SJSA1 (cell line): ENCODE data around the gene PLD4. TPM values are rescaled to one million over a fixed set of nuclear protein-coding genes. Genes with fewer than 3 reads are reported as not detected.

ENCODE experiments used
- DNase-seq, 2 experiments: peaks; one replicate each; pipeline ENCODE4 v3.0.0-alpha.2; 2015 to 2020; ENCODE audit warnings: low spot score in 2 of 2, low read depth in 1 of 2
- H3K27ac ChIP-seq: fragments of 250-450 bp; sonication (Bioruptor Pico); 2 replicates; pipeline ENCODE4 v1.5.1; 2020; ENCODE audit warnings: mild to moderate bottlenecking, moderate library complexity
- H3K27me3 ChIP-seq: fragments of 250-450 bp; sonication (Bioruptor Pico); replicated peaks from 2 replicates; pipeline ENCODE4 v1.5.1; 2020; ENCODE audit warnings: mild to moderate bottlenecking, moderate library complexity
- H3K36me3 ChIP-seq: fragments of 250-450 bp; sonication (Bioruptor Pico); 2 replicates; pipeline ENCODE4 v1.5.1; 2020; ENCODE audit warnings: mild to moderate bottlenecking
- H3K4me1 ChIP-seq: fragments of 250-450 bp; sonication (Bioruptor Pico); replicated peaks from 2 replicates; pipeline ENCODE4 v1.6.1; 2021; ENCODE audit warnings: mild to moderate bottlenecking
- H3K4me3 ChIP-seq: fragments of 250-450 bp; sonication (Bioruptor Pico); 2 replicates; pipeline ENCODE4 v1.5.1; 2020; ENCODE audit warnings: mild to moderate bottlenecking
- H3K9me3 ChIP-seq: fragments of 250-450 bp; sonication (Bioruptor Pico); replicated peaks from 2 replicates; pipeline ENCODE4 v1.5.1; 2020; ENCODE audit warnings: mild to moderate bottlenecking
- total RNA-seq: library from RNA; depleted of rRNA; stranded (reverse); fragments of >200 nt; shearing (Covaris generic); gene quantifications from 2 replicates; pipeline ENCODE4 v1.2.3, GENCODE V29; 2014

Gene PLD4
- total RNA-seq, 1 experiment from 2014 or later: not detected

DNA sequence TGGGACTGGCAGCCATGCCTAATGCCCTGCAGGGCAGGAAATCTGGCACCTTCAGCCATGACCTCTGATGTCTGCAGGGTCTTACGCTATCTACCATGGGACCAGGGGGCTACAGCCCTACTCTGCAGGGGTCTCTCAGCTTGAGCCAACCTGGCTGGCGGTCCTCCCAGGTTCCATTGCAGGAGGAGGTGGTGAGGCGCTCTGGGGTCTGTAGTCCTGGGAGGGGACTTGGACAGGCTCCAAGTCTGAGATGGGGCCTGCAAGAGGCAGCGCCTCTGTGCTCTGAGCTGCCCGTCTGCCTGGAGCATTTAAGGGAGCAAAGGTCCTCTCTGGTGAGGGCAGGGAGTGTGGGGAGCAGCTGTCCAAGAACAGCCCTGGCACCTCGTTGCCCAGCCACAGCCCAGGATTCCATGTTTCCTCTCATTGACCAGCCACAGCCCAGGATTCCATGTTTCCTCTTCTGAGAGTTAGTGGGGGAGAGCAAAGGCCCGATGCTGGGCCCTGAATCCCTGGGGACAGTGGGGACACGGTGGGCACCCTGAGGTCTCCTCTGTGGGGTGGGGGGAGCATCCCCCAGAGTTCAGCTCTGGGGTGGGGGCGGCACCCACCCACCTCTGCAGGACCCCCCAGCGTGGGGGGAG, 655 bp downstream of the PLD4 start:
- DNase-seq: no peak
- Histone ChIP-seq H3K4me1 (no peaks in the 10 kb centered on the region), H3K4me3 (no peak overlapping the region), H3K27me3 (no peaks in the 10 kb centered on the region), H3K27ac (no peak overlapping the region), H3K9me3 (no peaks in the 10 kb centered on the region), H3K36me3 (no peaks in the 10 kb centered on the region)

DNA sequence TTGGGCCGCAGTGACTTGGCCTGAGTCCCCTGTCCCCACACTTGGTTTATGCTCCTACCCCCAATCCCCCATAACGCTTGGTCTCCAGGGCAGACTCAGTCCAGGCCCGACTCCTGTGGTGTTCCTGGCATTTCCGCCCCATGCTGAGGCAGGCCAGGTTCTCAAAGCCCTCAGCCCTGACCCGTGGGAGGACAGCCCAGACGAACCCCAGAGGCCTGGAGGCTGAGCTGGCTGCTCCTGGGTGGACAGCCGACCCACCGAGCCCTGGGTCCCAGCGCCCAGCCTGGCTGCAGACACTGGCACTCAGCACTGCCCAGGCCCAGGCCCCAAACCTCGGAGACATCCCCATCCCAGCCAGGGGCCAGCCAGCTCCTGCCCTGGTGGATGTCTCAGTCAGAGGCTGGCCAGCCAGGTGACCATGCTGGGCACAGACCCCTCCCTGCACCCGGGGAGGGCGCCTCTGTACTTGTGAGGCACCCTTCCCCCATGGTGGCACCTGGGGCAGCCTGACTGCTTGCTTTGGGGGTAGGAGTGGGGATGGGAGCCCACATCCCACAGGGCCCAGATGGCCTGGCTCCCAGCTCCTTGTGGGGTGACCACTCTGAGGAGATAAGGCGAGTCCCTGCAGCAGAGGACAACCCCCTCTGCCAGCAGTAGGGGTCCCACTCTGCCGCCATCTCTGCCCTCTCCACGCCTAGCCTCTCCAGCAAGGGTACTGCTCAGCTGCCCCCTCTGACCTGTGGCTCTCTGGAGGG, 1.4 kb downstream of the PLD4 start:
- no peak for DNase-seq
- H3K4me3 ChIP-seq: no peak overlapping the region
- no peak overlapping the region for H3K27ac ChIP-seq
- no peaks in the 10 kb centered on the region for H3K27me3 ChIP-seq
- H3K36me3 ChIP-seq: no peaks in the 10 kb centered on the region
- no peaks in the 10 kb centered on the region for H3K4me1 ChIP-seq
- H3K9me3 ChIP-seq: no peaks in the 10 kb centered on the region

DNA sequence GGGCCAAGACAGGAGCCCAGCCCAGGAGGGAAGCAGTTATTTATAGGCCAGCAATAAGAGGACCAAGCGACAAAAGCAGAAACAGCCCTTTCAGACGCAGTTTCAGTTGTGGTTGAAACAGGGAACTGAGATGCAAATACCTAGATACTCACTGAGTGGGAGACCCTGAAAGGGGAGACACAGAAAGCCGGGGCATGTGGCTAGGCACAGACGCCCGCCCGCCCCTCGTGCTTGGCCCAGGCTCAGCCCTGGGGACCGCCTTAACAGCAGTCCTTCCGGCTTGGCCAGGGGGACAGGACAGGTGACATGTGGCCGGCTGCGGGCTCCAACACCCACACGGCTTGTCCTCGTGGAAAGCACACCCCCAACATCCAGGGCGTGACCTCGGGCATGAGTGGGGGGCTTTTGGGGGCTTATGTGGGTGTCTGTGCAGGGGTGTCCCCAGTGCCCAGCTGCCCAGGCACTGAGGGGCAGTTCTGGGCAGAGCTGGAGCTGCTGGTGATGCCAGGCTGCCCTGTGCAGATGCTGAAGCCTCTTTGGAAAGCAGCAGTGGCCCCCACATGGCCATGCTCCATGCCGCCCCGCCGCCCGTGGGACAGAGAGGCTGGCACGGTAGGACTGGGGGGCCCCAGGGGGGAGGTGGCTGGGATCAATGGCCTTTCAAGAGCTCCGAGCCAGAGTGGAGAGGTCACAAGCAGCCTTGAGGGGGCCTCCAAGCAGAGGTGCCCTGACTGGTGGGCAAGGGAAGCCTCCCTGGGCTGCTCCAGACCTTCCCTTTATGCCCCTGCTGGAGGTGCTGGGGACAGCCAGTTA, 2.1 kb downstream of the PLD4 start:
- DNase-seq: no peak
- Histone ChIP-seq H3K27ac (no peak overlapping the region), H3K4me1 (no peaks in the 10 kb centered on the region), H3K9me3 (no peaks in the 10 kb centered on the region), H3K36me3 (no peaks in the 10 kb centered on the region), H3K27me3 (no peaks in the 10 kb centered on the region), H3K4me3 (no peak overlapping the region)

GRCh38 chr14:104927432-104927816, 2.7 kb downstream of the PLD4 start:
- no peaks in the 10 kb centered on the region for H3K36me3 ChIP-seq
- no peak overlapping the region for H3K4me3 ChIP-seq
- no peaks in the 10 kb centered on the region for H3K4me1 ChIP-seq
- no peak for DNase-seq
- no peaks in the 10 kb centered on the region for H3K27me3 ChIP-seq
- H3K9me3 ChIP-seq: no peaks in the 10 kb centered on the region
- no peak overlapping the region for H3K27ac ChIP-seq

DNA sequence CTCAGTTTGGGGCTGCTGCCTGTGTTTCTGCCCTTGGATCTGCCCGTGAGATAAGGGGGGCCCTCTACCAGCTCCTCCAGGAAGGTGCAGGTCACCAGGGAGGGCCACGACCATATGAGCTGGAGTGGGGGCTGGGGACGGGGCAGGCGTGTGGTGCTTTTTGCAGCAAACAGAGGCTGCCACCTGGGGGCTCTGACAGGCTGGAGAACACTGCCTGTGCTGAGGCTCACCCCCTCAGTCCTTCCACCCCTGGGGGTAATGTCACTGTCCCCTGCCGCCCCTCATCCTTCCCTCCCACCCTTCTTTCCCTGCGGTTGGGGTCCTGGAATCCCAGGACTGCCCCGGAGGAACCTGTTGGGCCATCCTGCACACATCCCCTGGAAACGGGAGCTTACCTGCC, 3.2 kb downstream of the PLD4 start:
- H3K27ac ChIP-seq: no peak overlapping the region
- H3K36me3 ChIP-seq: no peaks in the 10 kb centered on the region
- peaks cover 4% of the 10 kb centered on the region for H3K4me1 ChIP-seq
- H3K27me3 ChIP-seq: no peaks in the 10 kb centered on the region
- DNase-seq: peak in 1 of 2 experiments; percentile 44
- H3K9me3 ChIP-seq: no peaks in the 10 kb centered on the region
- no peak overlapping the region for H3K4me3 ChIP-seq

DNA sequence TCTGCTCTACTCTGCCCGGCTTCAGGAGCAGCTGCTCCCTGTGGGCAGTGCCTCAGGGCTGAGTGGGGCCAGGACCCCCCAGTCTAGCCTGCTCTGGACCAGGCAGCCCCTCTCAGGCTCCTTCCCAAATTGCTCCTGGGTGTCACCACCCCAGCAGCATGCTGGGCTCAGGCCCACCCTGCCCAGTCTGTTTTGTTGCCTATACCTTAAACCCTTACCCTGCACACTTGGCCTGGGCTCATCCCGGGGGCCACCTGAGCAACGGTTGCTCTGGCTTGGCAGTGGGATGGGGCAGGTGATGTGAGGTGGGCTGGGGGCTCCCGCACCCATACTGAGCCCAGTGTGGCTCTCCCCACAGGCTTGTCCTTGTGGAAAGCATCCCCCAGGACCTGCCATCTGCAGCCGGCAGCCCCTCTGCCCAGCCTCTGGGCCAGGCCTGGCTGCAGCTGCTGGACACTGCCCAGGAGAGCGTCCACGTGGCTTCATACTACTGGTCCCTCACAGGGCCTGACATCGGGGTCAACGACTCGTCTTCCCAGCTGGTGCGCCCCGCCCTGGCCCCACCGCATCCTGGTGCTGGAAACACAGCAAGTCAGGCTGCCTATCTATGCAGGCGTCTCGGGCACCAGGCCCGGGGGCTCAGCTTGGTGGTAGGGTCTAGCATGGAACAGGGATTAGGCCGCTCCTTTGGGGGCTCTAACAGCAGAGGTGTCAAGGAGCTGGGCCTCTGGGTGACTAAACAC, 3.9 kb downstream of the PLD4 start:
- H3K27ac ChIP-seq: no peak overlapping the region
- H3K4me3 ChIP-seq: no peak overlapping the region
- H3K27me3 ChIP-seq: no peaks in the 10 kb centered on the region
- H3K9me3 ChIP-seq: no peaks in the 10 kb centered on the region
- no peak for DNase-seq
- H3K4me1 ChIP-seq: peaks cover 8% of the 10 kb centered on the region
- no peaks in the 10 kb centered on the region for H3K36me3 ChIP-seq

GRCh38 chr14:104929268-104930230, 4.9 kb downstream of the PLD4 start:
- Histone ChIP-seq H3K36me3 (no peaks in the 10 kb centered on the region), H3K27me3 (no peaks in the 10 kb centered on the region), H3K27ac (no peak overlapping the region), H3K9me3 (no peaks in the 10 kb centered on the region), H3K4me1 (peaks cover 8% of the 10 kb centered on the region), H3K4me3 (no peak overlapping the region)
- DNase-seq: peak in 1 of 2 experiments; percentile 38

GRCh38 chr14:104930526-104931303, 6.0 kb downstream of the PLD4 start:
- H3K27me3 ChIP-seq: no peaks in the 10 kb centered on the region
- no peak overlapping the region for H3K27ac ChIP-seq
- peak in 1 of 2 experiments; percentile 41 for DNase-seq
- H3K36me3 ChIP-seq: no peaks in the 10 kb centered on the region
- no peak overlapping the region for H3K4me3 ChIP-seq
- H3K4me1 ChIP-seq: peaks cover 8% of the 10 kb centered on the region
- no peaks in the 10 kb centered on the region for H3K9me3 ChIP-seq

DNA sequence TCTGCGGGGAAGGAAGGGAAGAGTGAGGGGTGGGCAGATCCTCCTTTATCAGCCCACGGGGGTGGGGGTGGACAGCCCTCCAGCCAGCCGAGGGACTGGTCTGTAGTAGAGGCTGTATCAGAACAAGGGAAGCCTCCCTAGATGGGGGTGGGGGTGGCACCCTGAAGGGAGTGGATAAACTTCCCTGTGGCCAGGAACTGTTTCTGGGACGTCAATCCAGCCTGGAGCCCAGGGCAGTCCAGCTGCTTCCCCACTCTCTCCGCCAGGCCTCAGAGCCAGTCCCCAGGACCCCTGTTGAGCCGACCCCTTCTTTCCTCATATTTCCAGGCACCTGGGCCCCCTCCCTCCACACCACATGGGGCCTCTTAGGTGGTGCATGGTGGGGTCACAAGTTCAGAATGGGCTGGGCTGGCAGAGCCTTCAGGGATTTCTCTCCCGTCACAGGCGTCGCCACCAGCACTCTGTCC, 6.7 kb downstream of the PLD4 start:
- H3K27me3 ChIP-seq: no peaks in the 10 kb centered on the region
- H3K4me1 ChIP-seq: peaks cover 8% of the 10 kb centered on the region
- no peak for DNase-seq
- no peak overlapping the region for H3K4me3 ChIP-seq
- H3K27ac ChIP-seq: no peak overlapping the region
- no peaks in the 10 kb centered on the region for H3K9me3 ChIP-seq
- H3K36me3 ChIP-seq: no peaks in the 10 kb centered on the region

DNA sequence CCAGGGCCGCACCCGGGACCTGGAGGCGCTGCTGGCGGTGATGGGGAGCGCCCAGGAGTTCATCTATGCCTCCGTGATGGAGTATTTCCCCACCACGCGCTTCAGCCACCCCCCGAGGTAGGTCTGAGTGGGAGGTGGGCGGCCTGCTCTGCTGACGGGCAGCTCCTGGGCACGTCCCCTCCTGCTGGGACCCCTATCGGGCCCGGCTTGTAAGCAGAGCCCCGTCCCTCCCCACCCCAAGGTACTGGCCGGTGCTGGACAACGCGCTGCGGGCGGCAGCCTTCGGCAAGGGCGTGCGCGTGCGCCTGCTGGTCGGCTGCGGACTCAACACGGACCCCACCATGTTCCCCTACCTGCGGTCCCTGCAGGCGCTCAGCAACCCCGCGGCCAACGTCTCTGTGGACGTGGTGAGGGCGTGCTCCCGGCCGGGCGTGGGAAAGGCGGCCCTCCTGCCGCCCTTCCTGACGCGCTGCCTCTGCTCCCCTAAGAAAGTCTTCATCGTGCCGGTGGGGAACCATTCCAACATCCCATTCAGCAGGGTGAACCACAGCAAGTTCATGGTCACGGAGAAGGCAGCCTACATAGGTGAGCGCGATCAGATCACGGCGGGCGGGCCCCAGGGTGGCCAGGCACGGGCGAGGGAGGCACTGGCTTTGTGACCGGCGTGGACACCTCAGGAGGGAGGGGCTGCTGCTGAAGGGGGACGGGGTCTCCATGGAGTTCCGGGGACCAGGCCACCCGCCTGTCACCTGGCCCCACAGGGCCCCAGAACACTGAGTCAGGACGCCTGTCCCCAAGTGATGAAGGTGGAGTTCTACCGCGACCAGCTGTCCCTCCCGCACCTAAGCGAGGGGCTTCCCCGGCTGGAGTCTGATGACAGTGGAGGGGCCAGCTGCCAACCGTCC, 7.3 kb downstream of the PLD4 start:
- H3K9me3 ChIP-seq: no peaks in the 10 kb centered on the region
- no peak overlapping the region for H3K27ac ChIP-seq
- no peaks in the 10 kb centered on the region for H3K27me3 ChIP-seq
- DNase-seq: no peak
- no peaks in the 10 kb centered on the region for H3K36me3 ChIP-seq
- H3K4me1 ChIP-seq: peaks cover 8% of the 10 kb centered on the region
- no peak overlapping the region for H3K4me3 ChIP-seq
